Measurements from ENCODE around the gene DNAJC13. TPM values are rescaled to one million over a fixed set of nuclear protein-coding genes. Genes with fewer than 3 reads are reported as not detected.

Gene DNAJC13
- total RNA-seq, 1 experiment from 2014 or later: 28.8 TPM

DNA sequence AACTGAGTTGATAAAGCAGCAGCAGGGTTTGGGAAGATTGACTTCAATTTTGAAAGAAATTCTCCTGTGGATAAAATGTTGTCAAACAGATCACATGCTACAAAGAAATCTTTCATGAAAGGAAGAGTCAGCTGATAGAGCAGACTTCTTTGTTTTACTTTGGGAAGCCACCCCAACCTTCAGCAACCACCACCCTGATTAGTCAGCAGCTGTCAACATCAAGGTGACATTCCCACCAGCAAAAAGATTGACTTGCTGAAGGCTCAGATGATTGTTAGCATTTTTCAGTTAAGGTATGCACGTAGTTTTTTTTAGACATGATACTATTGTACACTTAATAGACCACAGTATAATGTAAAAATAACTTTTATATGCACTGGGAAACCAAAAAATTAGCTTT is 92.2 kb downstream of the DNAJC13 start:
- no peak for DNase-seq (ENCODE audit: low read depth, low spot score)
- Histone ChIP-seq H3K4me1 (ENCODE audit: control insufficient read depth in 1 of 2, insufficient read depth in 2 of 2, low read length in 2 of 2) (no peaks in the 10 kb centered on the region), H3K9ac (ENCODE audit: low read length) (no peak overlapping the region), H3K27me3 (ENCODE audit: insufficient read depth, low read length) (no peaks in the 10 kb centered on the region), H2AFZ (ENCODE audit: low read depth, low read length, poor library complexity, severe bottlenecking) (no peak overlapping the region), H3K4me3 (replicated peaks in 1 of 2; ENCODE audit: low read depth in 1 of 2, low read length in 2 of 2) (no peak overlapping the region), H4K20me1 (ENCODE audit: insufficient read depth) (no peaks in the 10 kb centered on the region), H3K9me3 (ENCODE audit: control insufficient read depth in 1 of 2, insufficient read depth in 1 of 2, low read depth in 1 of 2, low read length in 2 of 2) (no peaks in the 10 kb centered on the region), H3K27ac (ENCODE audit: low read depth, low read length) (no peak overlapping the region), H3K4me2 (ENCODE audit: low read length) (no peak overlapping the region), H3K36me3 (ENCODE audit: control insufficient read depth in 1 of 2, insufficient read depth in 2 of 2, low read length in 2 of 2) (peaks cover 2 to 5% of the 10 kb centered on the region in 2 experiments; a peak in 1 of 4 replicates), H3K9me2 (ENCODE audit: insufficient read depth) (no peaks in the 10 kb centered on the region), H3K79me2 (ENCODE audit: insufficient read depth, low read length) (no peaks in the 10 kb centered on the region)
- CTCF ChIA-PET: interaction anchor here (1.6 kb wide), 1 partner anchor 26 kb away, joined by 6 read pairs; no protein-coding TSS in a partner anchor
- intact Hi-C loops (cut with micrococcal nuclease): no loop called here
- RAD21 ChIA-PET (ENCODE audit: low non-redundant PET in 1 of 2, low total read pairs in 2 of 2, uncharacterized antibody in 2 of 2, unreplicated experiment in 2 of 2): no interaction called here
- POLR2A ChIA-PET: no interaction called here
- ATAC-seq: no peak
- no TSS peak for BruUV-seq (replicated peaks)
- TF ChIP-seq, protein P1, sequence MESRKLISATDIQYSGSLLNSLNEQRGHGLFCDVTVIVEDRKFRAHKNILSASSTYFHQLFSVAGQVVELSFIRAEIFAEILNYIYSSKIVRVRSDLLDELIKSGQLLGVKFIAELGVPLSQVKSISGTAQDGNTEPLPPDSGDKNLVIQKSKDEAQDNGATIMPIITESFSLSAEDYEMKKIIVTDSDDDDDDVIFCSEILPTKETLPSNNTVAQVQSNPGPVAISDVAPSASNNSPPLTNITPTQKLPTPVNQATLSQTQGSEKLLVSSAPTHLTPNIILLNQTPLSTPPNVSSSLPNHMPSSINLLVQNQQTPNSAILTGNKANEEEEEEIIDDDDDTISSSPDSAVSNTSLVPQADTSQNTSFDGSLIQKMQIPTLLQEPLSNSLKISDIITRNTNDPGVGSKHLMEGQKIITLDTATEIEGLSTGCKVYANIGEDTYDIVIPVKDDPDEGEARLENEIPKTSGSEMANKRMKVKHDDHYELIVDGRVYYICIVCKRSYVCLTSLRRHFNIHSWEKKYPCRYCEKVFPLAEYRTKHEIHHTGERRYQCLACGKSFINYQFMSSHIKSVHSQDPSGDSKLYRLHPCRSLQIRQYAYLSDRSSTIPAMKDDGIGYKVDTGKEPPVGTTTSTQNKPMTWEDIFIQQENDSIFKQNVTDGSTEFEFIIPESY (IDR thresholded peaks at IDR 0.05; ENCODE audit: extremely low read depth, insufficient replicate concordance, low read length): no peak
- TF ChIP-seq POLR2A (IDR thresholded peaks at IDR 0.05; ENCODE audit: borderline replicate concordance, extremely low read depth, insufficient read depth, insufficient read length) (no peak), TCF7L2 (IDR thresholded peaks at IDR 0.05; ENCODE audit: borderline replicate concordance, extremely low read depth, insufficient read depth, insufficient read length) (no peak), ZFX (IDR thresholded peaks at IDR 0.05) (no peak), SIN3A (IDR thresholded peaks at IDR 0.05; ENCODE audit: low read depth) (no peak), RAD21 (IDR thresholded peaks at IDR 0.05; ENCODE audit: low read depth) (no peak), YY1 (IDR thresholded peaks at IDR 0.05; ENCODE audit: extremely low read depth, insufficient replicate concordance, low read depth, low read length) (no peak), ELF1 (IDR thresholded peaks at IDR 0.05; ENCODE audit: borderline replicate concordance, low read depth) (no peak), SP1 (IDR thresholded peaks at IDR 0.05; ENCODE audit: low read depth) (no peak), POLR2AphosphoS5 (IDR thresholded peaks at IDR 0.05; ENCODE audit: low read depth, low read length) (no peak), EGR1 (IDR thresholded peaks at IDR 0.05; ENCODE audit: low read depth) (no peak), EZH2 (IDR thresholded peaks at IDR 0.05) (no peak)
- TF ChIP-seq, protein P2, sequence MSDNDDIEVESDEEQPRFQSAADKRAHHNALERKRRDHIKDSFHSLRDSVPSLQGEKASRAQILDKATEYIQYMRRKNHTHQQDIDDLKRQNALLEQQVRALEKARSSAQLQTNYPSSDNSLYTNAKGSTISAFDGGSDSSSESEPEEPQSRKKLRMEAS (IDR thresholded peaks at IDR 0.05): no peak
- TF ChIP-seq, protein P3, sequence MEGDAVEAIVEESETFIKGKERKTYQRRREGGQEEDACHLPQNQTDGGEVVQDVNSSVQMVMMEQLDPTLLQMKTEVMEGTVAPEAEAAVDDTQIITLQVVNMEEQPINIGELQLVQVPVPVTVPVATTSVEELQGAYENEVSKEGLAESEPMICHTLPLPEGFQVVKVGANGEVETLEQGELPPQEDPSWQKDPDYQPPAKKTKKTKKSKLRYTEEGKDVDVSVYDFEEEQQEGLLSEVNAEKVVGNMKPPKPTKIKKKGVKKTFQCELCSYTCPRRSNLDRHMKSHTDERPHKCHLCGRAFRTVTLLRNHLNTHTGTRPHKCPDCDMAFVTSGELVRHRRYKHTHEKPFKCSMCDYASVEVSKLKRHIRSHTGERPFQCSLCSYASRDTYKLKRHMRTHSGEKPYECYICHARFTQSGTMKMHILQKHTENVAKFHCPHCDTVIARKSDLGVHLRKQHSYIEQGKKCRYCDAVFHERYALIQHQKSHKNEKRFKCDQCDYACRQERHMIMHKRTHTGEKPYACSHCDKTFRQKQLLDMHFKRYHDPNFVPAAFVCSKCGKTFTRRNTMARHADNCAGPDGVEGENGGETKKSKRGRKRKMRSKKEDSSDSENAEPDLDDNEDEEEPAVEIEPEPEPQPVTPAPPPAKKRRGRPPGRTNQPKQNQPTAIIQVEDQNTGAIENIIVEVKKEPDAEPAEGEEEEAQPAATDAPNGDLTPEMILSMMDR (IDR thresholded peaks at IDR 0.05 in 2 of 3, conservative IDR thresholded peaks at IDR 0.05 in 1 of 3; ENCODE audit: borderline replicate concordance in 1 of 3, insufficient read depth in 1 of 3, low read depth in 2 of 3, low read length in 2 of 3): no peak
- TF ChIP-seq, protein P4, sequence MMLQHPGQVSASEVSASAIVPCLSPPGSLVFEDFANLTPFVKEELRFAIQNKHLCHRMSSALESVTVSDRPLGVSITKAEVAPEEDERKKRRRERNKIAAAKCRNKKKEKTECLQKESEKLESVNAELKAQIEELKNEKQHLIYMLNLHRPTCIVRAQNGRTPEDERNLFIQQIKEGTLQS (IDR thresholded peaks at IDR 0.05): no peak
- TF ChIP-seq, protein P5, sequence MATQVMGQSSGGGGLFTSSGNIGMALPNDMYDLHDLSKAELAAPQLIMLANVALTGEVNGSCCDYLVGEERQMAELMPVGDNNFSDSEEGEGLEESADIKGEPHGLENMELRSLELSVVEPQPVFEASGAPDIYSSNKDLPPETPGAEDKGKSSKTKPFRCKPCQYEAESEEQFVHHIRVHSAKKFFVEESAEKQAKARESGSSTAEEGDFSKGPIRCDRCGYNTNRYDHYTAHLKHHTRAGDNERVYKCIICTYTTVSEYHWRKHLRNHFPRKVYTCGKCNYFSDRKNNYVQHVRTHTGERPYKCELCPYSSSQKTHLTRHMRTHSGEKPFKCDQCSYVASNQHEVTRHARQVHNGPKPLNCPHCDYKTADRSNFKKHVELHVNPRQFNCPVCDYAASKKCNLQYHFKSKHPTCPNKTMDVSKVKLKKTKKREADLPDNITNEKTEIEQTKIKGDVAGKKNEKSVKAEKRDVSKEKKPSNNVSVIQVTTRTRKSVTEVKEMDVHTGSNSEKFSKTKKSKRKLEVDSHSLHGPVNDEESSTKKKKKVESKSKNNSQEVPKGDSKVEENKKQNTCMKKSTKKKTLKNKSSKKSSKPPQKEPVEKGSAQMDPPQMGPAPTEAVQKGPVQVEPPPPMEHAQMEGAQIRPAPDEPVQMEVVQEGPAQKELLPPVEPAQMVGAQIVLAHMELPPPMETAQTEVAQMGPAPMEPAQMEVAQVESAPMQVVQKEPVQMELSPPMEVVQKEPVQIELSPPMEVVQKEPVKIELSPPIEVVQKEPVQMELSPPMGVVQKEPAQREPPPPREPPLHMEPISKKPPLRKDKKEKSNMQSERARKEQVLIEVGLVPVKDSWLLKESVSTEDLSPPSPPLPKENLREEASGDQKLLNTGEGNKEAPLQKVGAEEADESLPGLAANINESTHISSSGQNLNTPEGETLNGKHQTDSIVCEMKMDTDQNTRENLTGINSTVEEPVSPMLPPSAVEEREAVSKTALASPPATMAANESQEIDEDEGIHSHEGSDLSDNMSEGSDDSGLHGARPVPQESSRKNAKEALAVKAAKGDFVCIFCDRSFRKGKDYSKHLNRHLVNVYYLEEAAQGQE (IDR thresholded peaks at IDR 0.05; ENCODE audit: low read depth): no peak
